GM10266 (cell line): Measurements from ENCODE around the gene FAM169A.
"Not testable (repeated sequence)": the region's sequence is repeated elsewhere in the genome, so short reads cannot be mapped to it uniquely, and the experiment has no call there.

Source experiments
- DNase-seq: peaks from one replicate; pipeline ENCODE4 v3.0.0; 2012; ENCODE audit errors: extremely low spot score
- CTCF ChIP-seq: IDR thresholded peaks from 2 replicates; pipeline ENCODE4 v1.5.1; 2012; ENCODE audit warnings: mild to moderate bottlenecking, low read depth; ENCODE audit not compliant: control insufficient read depth, insufficient read depth; ENCODE audit errors: missing control alignments

FAM169A gene

GRCh38 chr5:74816875-74817274 is 49.3 kb downstream of the FAM169A start:
- DNase-seq, result no peak
- TF ChIP-seq CTCF, result no peak

DNA sequence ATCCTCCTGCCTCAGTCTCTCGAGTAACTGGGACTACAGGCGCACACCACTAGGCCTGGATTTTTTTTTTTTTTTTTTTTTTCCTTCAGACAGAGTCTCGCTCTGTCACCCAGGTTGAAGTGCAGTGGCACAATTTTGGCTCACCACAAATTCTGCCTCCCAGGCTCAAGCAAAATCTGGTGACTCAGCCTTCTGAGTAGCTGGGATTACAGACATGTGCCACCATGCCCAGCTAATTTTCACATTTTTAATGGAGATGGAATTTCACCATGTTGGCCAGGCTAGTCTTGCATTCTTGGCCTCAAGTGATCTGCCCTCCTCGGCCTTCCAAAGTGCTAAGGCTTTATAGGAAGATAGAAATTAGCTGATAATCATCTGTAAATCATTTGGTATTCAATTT is 55.3 kb downstream of the FAM169A start:
- TF ChIP-seq CTCF, result no peak
- DNase-seq, result no peak

DNA sequence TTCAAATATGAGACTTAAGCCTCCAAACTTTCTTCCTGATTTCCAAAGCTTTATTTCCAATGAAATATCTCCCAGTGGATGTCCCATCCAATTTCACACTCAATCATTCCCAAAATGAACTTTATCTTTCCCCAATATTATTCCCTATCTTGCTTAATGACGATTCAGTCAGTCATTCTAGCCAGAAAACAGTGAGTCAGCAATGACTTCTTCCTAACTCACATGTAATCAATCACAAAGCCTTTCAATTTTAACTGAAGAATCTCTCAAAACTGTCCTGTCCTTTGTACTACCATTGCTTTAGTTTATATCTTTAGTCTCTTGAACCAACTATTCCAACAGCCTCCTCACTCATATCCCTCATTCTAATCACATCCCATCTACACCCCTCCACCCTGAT is 64.2 kb downstream of the FAM169A start:
- no peak for DNase-seq
- TF ChIP-seq CTCF, result no peak

GRCh38 chr5:74801197-74801596 is 65.0 kb downstream of the FAM169A start:
- TF ChIP-seq CTCF, result no peak
- DNase-seq, result no peak

- TF ChIP-seq CTCF, result no peak
- DNase-seq, result no peak
Observed at GRCh38 chr5:74798977-74799911, 66.9 kb downstream of the FAM169A start.

- DNase-seq, result not testable (repeated sequence)
Observed at GRCh38 chr5:74791669-74792068, 74.5 kb downstream of the FAM169A start.

GRCh38 chr5:74787424-74787823 is 78.8 kb downstream of the FAM169A start:
- DNase-seq, result no peak
- TF ChIP-seq CTCF, result no peak
